GM19099 (cell line): ENCODE results near the gene VHLL.

Experiments used
- POLR2A ChIP-seq: IDR thresholded peaks from 3 replicates; pipeline ENCODE4 v1.6.1; 2011; ENCODE audit warnings: low read depth; ENCODE audit not compliant: insufficient read length; ENCODE audit errors: extremely low read depth

VHLL gene

DNA sequence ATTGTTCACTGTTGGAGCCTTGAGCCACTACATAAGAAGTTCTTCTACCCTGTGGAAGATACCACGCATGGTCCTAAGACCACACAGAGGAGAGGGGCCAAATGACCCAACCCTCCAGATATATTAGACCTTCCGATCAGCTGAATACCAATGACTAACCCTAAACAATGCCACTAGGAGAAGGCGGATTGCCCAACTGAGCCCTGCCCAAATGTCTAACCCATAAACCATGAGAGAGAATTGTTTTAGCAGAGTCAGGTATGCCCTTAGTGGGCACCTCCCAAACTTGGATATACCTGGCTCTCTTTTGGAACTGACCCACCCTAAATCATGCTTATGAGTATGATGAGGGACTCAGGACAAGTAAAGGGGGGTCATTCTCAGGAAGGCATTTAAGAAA lies 28.8 kb downstream of the VHLL start:
- TF ChIP-seq POLR2A: no peak

DNA sequence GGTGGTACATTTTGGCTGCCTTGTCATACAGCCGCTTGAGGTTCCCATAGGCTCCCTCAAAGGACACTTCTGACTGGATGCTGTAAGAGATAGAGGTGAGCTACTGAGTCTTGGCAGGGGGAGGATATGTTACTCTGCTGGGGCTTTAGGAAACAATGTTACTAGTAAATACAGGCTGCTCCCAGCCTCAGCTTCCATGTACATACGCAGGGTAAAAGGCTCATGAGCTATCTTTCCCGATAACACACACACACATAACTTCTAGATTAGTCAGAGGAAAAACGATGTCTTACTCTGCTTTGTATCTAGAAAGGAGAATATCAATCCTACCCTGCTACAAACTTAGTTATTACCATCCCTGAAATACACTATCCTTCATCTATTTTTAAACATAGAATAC lies 30.8 kb downstream of the VHLL start:
- no peak for TF ChIP-seq POLR2A

DNA sequence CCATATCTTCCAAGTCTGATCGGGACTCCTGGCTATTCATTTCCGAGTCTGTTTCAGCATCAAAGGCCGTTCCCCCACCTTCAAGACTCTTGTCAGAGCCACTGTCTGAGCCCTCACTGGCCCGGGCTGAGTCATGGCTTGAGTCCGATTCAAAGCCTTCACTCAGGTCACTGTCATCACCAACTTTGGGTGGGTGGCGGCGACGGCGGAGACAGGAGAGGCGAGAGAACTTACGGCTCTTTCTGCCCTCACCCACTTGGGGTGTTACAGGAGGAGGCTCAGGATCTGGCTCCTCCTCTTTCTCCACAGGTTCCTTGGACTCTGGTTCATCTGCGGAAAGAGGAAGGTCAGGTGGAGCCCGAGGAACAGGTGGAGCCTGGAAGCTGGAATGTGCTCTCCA lies 33.1 kb downstream of the VHLL start:
- TF ChIP-seq POLR2A: no peak

DNA sequence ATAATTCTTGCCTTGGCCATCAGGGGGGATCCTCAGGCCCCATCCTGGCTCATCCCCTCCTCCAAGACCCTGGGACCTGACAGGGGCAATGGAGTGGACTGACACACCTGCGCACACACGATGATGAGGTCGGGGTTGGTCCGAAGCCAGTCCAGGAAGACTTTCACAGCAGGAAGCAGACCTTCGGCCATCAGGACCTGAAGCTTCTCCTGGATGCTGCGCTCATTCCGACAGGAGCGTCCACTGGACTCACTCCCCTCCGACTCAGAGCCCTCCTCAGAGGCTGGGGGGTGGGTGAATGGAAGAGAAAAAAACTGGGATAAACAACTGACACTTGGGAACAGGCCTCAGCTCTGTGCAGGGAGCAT lies 35.8 kb downstream of the VHLL start:
- no peak for TF ChIP-seq POLR2A

DNA sequence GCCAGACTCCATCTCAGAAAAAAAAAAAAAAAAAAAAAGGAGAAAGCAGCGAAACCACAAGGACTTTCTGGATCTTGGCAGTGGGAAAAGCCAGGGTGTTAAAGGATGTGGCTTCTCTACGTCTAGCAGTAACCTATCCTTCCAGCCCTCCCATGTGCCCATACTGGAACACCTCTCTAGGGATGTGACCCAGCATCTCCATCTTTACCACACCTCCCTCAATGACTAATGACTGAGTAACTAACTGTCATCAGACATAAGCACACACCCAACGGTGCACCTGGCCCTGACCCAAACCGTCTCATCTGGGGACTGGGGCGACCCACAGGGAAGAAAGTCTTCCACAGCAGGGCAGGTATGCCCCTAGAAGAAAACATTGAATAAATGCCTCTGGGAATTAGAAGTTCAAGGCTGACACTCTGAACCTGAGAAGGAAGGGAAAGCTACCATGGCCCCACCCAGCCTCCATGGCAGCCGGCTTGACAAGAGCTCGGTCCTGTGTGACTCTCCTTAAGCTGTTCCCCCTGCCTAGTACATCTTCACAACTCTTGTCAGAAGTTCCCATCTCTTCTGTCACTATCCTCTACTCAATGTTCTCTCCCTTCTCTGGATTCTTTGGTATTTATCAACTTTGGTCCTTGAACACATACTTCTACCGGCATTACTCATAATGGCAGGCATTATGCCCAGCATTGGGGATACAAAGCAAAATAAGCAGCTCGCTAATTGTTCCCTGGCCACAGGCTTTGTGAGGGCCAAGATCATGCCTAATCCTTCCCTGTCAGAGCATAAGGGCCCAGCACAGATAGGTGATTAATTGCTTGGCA lies 36.4 kb downstream of the VHLL start:
- no peak for TF ChIP-seq POLR2A

DNA sequence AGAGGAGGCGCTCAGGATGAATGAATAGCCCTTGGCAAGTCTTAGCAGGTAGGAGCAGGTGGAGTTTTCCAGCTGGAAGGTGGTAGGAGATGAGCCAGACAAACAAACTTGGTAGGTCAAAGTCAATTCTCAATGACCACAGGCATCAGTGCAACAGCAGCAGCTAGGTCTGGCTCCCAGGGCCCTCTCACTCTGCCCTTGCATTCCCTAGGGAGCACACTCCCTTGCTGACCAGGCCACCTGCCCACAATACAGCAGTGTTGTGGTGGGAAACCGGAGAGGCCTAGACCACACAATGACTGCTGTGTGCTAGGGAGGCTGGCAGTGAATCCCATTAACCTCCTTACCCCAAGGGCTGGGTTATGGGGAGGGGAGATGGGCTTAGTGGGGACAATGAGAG lies 38.2 kb downstream of the VHLL start:
- TF ChIP-seq POLR2A: no peak

DNA sequence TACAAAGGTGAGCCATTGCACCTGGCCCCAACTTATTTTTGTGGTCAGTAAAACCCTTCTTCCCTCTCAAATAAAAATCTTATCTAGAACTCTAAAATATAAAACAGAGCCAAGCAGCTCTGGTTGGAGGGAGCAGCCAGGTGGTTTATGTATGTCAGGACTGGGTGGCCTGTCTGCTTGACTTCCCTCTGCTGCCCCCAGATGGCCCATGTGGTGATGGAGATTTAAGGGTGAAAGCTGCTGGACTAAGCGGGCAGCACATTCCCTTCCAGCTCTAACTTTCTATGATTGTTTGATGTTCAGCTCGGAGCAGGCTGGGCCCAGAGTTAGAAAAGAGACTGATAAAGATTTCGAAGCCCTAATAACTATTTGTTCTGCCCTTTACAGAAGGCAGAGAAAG lies 39.3 kb downstream of the VHLL start:
- no peak for TF ChIP-seq POLR2A

DNA sequence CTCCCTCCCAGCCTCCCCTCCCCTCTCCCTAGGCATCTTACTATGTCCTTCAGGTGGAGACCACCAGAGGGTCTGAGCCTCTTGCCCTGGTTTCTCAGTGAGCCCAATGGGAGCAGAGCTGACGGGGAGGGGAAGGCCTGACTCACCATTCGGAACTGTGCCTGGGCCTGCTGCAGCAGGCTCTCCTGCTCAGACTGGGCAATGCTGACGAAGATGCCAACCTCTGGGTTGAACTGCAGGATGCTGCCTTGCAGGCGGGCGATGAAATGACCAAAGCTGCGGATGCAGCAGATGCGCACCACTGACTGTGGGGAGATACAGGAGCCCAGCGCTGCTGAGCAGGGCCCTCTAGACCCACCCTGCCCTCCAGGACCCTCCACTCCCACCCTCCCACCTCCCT lies 40.2 kb downstream of the VHLL start:
- no peak for TF ChIP-seq POLR2A

DNA sequence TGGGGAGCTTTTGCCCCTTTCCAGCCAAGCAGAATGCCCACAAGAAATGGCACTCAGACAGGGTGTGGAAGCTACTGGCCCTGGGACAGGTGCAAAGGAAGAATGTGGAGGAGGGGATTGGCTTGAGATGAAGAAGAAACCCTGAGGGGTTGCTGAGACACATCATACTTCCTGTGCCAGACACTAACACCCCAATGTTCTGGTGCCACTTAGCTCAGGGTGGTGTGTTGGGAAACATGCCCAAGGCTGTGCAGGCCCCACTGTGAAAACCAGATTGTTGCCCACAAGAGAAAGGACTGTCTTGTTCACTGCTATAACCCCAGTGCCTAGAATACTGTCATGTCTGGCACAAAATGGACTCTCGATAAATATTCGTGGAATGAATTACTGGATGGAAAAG lies 41.4 kb downstream of the VHLL start:
- no peak for TF ChIP-seq POLR2A

DNA sequence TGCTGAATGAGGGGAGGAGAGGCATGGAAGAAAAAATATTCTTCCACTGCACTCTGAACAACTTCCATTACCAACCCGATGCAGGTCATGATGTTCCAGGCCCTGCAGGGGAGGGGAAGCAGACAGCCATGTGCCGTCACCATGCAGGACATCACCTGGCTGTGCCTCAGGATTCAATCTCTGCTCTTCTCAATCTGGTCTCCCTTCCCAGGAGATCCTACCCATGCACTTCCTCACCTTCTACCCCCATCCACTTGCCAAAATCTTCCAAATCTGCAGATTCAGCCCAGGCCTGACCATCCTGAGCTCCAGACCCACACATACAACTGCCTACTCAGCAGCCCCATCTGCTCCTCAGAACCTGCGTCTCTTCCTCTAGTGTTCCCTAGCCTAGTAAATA lies 45.5 kb downstream of the VHLL start:
- TF ChIP-seq POLR2A: no peak

DNA sequence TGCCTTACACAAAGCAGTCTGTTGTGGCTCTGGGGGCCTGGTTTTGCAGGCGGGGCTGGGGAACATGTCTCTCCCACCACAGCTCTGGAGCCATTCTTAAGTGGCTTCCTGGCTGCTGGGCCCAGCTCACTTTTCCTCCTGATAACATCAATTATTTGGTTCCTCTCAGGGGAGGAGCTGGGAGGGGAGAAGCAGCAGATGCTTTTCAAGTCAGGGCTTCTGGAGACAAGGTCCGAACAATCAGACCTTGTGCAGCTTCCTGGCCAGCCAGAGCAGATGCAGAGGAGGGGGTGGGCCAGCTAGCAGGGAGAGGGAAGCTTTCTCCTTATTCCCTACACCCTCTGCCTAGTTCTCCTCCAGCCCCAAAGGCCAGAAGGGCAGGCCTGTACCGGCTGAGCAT lies 47.6 kb downstream of the VHLL start:
- TF ChIP-seq POLR2A: no peak

DNA sequence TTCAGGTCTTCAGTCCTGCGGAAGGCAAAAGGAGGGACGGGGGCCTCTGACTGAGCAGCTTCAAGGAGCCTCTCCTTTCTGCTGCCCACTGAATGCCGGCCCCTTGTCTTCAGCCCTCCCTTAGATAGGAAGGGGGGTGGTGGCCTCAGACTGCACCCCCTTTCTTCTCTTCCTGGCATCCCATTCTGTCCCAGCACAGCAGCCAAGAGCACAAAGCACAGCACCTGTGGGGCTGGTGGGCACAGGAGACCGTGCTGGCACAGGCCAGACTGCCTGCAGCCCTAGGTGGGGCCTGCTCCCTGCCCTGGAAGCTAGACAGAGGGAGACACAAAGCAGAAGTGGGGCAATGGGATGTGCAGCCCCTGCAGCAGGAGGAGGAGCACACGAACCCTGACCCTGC lies 49.5 kb downstream of the VHLL start:
- no peak for TF ChIP-seq POLR2A
